Parathyroid adenoma (tissue), 2 donors: ENCODE results near the gene MATR3.

ENCODE experiments used
- H2AFZ ChIP-seq: fragments of 300-600 bp; sonication (generic); one replicate; pipeline ENCODE4 v1.7.0; 2017; ENCODE audit warnings: antibody characterized with exemption, mild to moderate bottlenecking
- H3K27ac ChIP-seq: fragments of 300-600 bp; sonication (generic); one replicate; pipeline ENCODE4 v1.7.0; 2017
- H3K27me3 ChIP-seq: fragments of 300-600 bp; sonication (generic); one replicate; pipeline ENCODE4 v1.7.0; 2017; ENCODE audit warnings: low read length; ENCODE audit not compliant: control insufficient read depth, insufficient read depth
- H3K36me3 ChIP-seq: fragments of 300-600 bp; sonication (generic); one replicate; pipeline ENCODE4 v1.7.0; 2017; ENCODE audit warnings: low read length; ENCODE audit not compliant: control insufficient read depth, insufficient read depth
- H3K4me1 ChIP-seq: fragments of 300-600 bp; sonication (generic); one replicate; pipeline ENCODE4 v1.7.0; 2017; ENCODE audit warnings: control low read depth
- H3K4me2 ChIP-seq: fragments of 300-600 bp; sonication (generic); one replicate; pipeline ENCODE4 v1.7.0; 2017; ENCODE audit warnings: low read length
- H3K4me3 ChIP-seq: fragments of 300-600 bp; sonication (generic); one replicate; pipeline ENCODE4 v1.7.0; 2017; ENCODE audit warnings: low read depth, low read length
- H3K79me2 ChIP-seq: fragments of 300-600 bp; sonication (generic); one replicate; pipeline ENCODE4 v1.7.0; 2017; ENCODE audit warnings: control low read depth
- H3K9ac ChIP-seq: fragments of 300-600 bp; sonication (generic); one replicate; pipeline ENCODE4 v1.7.0; 2017; ENCODE audit warnings: mild to moderate bottlenecking
- H3K9me3 ChIP-seq: fragments of 300-600 bp; sonication (generic); one replicate; pipeline ENCODE4 v1.7.0; 2017; ENCODE audit warnings: low read length; ENCODE audit not compliant: control insufficient read depth
- TF ChIP-seq, protein P1 (sequence below): fragments of 300-600 bp; sonication (generic); IDR thresholded peaks from one replicate; pipeline ENCODE4 v1.7.0; 2017; ENCODE audit warnings: antibody characterized with exemption, mild to moderate bottlenecking
- donor health status: primary hyperparathyroidism.

MATR3 gene

DNA sequence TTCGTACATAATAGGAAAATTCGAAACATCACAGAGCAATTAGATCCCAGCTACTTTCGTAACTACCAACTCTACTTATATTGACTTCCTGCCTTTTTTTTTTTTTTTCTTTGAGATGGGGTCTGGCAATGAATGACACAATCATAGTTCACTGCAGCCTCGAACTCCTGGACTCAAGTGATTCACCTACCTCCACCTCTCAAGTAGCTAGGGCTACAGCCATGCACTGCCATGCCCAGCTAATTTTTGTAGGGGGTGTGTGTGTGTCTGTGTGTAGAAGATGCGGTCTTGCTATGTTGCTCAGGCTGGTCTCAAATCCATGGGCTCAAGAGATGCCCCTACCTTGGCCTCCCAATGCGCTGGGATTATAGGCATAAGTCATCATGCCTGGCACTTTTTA lies 42.3 kb downstream of the MATR3 start:
- Histone ChIP-seq H3K36me3 (no peaks in the 10 kb centered on the region), H3K4me2 (no peak overlapping the region), H3K79me2 (peaks cover 4% of the 10 kb centered on the region), H3K9me3 (no peaks in the 10 kb centered on the region), H3K27me3 (no peaks in the 10 kb centered on the region), H2AFZ (no peak overlapping the region), H3K4me3 (no peak overlapping the region), H3K4me1 (no peaks in the 10 kb centered on the region), H3K9ac (no peak overlapping the region), H3K27ac (no peak overlapping the region)
- TF ChIP-seq, protein P1, sequence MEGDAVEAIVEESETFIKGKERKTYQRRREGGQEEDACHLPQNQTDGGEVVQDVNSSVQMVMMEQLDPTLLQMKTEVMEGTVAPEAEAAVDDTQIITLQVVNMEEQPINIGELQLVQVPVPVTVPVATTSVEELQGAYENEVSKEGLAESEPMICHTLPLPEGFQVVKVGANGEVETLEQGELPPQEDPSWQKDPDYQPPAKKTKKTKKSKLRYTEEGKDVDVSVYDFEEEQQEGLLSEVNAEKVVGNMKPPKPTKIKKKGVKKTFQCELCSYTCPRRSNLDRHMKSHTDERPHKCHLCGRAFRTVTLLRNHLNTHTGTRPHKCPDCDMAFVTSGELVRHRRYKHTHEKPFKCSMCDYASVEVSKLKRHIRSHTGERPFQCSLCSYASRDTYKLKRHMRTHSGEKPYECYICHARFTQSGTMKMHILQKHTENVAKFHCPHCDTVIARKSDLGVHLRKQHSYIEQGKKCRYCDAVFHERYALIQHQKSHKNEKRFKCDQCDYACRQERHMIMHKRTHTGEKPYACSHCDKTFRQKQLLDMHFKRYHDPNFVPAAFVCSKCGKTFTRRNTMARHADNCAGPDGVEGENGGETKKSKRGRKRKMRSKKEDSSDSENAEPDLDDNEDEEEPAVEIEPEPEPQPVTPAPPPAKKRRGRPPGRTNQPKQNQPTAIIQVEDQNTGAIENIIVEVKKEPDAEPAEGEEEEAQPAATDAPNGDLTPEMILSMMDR = no peak

DNA sequence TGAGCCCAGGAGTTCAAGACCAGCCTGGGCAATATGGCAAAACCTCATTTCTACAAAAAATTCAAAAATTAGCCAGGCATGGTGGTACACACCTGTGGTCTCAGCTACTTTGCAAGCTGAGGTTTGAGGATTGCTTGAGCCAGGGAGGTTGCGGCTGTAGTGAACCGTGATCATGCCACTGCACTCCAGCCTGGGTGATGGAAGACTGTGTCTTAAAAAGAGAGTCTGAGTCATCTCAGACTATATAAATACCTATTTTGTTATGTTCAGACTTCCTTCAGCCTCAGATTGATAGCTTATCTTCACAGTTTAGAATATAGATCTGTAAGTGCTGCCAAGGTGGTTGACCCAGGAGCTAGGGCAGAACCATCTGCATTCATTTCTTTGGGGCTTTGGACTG lies 46.5 kb downstream of the MATR3 start:
- Histone ChIP-seq H3K36me3 (no peaks in the 10 kb centered on the region), H3K4me3 (no peak overlapping the region), H3K9me3 (no peaks in the 10 kb centered on the region), H3K79me2 (peaks cover 22% of the 10 kb centered on the region), H3K9ac (no peak overlapping the region), H3K27ac (no peak overlapping the region), H2AFZ (no peak overlapping the region), H3K4me2 (no peak overlapping the region), H3K4me1 (peaks cover 9% of the 10 kb centered on the region), H3K27me3 (no peaks in the 10 kb centered on the region)
- TF ChIP-seq, protein P1 = no peak

DNA sequence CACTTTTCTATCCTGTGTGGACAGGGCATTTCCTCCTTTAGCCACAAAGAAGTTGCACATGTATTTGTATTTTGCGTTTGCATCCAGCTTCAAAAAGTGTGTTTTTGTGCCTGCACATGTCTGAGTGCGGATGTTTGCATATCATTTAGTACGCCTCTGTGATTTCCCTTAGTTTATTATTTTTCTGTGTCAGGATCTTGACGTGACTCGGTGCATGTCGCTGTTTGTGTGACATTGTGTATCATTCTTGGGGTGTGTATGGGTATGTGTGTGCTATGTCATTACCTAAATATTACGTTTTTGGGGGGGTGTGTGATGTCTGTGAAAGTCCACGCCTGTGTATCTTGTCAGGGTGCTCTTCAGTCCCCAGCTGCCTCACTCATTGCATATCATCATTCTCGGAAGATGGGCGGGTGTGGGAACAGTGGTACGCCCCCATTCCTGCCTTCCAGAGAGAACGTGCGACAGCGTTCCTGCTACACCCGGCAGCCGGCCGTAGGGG lies 47.7 kb downstream of the MATR3 start:
- no peaks in the 10 kb centered on the region for H3K9me3 ChIP-seq

DNA sequence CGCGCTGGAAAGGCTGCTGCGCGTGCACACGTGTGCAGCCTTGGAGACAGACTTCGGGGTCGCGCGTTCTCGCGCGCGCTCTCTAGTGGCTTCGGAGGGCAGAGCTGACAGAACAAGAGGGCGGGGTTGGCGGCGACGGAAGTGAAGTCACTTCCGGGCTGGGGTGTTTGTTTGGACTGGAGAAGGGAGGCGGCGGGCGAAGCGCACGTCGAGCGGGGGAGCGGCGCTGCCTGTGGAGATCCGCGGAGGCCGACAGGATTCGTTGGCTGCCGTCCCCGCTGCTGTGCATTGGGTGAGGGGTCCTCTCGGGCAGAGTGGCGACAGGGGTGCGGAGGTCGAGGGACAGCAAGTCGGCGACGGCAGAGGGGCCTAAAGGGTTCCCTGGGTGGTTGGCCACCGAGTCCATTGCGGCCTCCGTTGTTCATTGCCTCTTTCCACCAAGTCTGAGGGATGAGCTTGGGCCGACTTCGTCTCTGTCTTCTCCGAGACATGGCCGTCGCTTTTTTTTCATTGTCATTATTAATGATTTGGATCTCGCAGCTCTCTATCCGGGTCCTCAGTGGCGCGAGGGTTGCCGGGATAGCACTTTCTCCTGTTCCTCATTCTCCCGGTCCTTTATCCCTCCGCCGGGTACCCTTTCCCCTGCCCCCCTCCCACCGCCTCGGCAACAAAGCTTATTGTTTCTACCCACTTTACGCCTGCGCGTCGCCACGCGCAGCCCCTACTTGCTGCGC lies 48.3 kb downstream of the MATR3 start, which contains the start of gene PAIP2:
TSS of gene PAIP2 (plus strand) at position 166 of the 734 bp plus-strand sequence. CDS start 21,931 bp downstream, outside the sequence.
- peaks cover 9% of the 10 kb centered on the region for H3K4me1 ChIP-seq

More for the DNA sequence above, 47.7 kb downstream of the MATR3 start:
- Histone ChIP-seq H3K79me2 (peaks cover 31% of the 10 kb centered on the region), H3K36me3 (no peaks in the 10 kb centered on the region), H3K27ac (peak overlapping the region; percentile 98), H3K4me3 (peak overlapping the region; percentile 91), H3K9ac (no peak overlapping the region), H3K27me3 (no peaks in the 10 kb centered on the region), H2AFZ (peak overlapping the region; percentile 91), H3K4me2 (peak overlapping the region; percentile 88), H3K4me1 (peaks cover 9% of the 10 kb centered on the region)
- TF ChIP-seq, protein P1 = no peak

More for the DNA sequence above, 48.3 kb downstream of the MATR3 start, which contains the start of gene PAIP2:
- peak within 1 kb of the TSS; percentile 91 for H3K4me3 ChIP-seq
- H3K9ac ChIP-seq = peak within 1 kb of the TSS; percentile 88
- TF ChIP-seq, protein P1 = peak; percentile 90
- no peaks in the 10 kb centered on the region for H3K27me3 ChIP-seq
- peak within 1 kb of the TSS; percentile 91 for H2AFZ ChIP-seq
- H3K9me3 ChIP-seq = no peaks in the 10 kb centered on the region
- peak within 1 kb of the TSS; percentile 98 for H3K27ac ChIP-seq
- H3K36me3 ChIP-seq = no peaks in the 10 kb centered on the region
- H3K79me2 ChIP-seq = peaks cover 37% of the 10 kb centered on the region
- peak within 1 kb of the TSS; percentile 88 for H3K4me2 ChIP-seq
